ENCODE data around the gene RALY.

The RALY gene

GRCh38 chr20:33970229-33970628, 23.5 kb upstream of the RALY start:
- H3K27me3 ChIP-seq (ENCODE audit: control insufficient read depth, insufficient read depth, low read length) = no peaks in the 10 kb centered on the region
- no peak overlapping the region for H3K4me3 ChIP-seq (ENCODE audit: low read length)
- H3K4me1 ChIP-seq (ENCODE audit: control insufficient read depth, low read depth, low read length) = no peaks in the 10 kb centered on the region
- no peaks in the 10 kb centered on the region for H3K36me3 ChIP-seq (ENCODE audit: control insufficient read depth, low read depth, low read length)
- H3K27ac ChIP-seq (ENCODE audit: low read length) = no peak overlapping the region
- no peaks in the 10 kb centered on the region for H3K9me3 ChIP-seq (ENCODE audit: control insufficient read depth, low read depth, low read length)
- H3K9ac ChIP-seq (ENCODE audit: low read length) = no peak overlapping the region

GRCh38 chr20:33971147-33971975, 22.4 kb upstream of the RALY start:
- no peaks in the 10 kb centered on the region for H3K36me3 ChIP-seq (ENCODE audit: control insufficient read depth, low read depth, low read length)
- H3K27me3 ChIP-seq (ENCODE audit: control insufficient read depth, insufficient read depth, low read length) = no peaks in the 10 kb centered on the region
- no peak overlapping the region for H3K27ac ChIP-seq (ENCODE audit: low read length)
- H3K9me3 ChIP-seq (ENCODE audit: control insufficient read depth, low read depth, low read length) = no peaks in the 10 kb centered on the region
- H3K9ac ChIP-seq (ENCODE audit: low read length) = no peak overlapping the region
- H3K4me1 ChIP-seq (ENCODE audit: control insufficient read depth, low read depth, low read length) = no peaks in the 10 kb centered on the region
- H3K4me3 ChIP-seq (ENCODE audit: low read length) = no peak overlapping the region

- Histone ChIP-seq H3K4me1 (ENCODE audit: control insufficient read depth, low read depth, low read length) (no peaks in the 10 kb centered on the region), H3K27me3 (ENCODE audit: control insufficient read depth, insufficient read depth, low read length) (no peaks in the 10 kb centered on the region), H3K36me3 (ENCODE audit: control insufficient read depth, low read depth, low read length) (no peaks in the 10 kb centered on the region), H3K9me3 (ENCODE audit: control insufficient read depth, low read depth, low read length) (no peaks in the 10 kb centered on the region), H3K9ac (ENCODE audit: low read length) (no peak overlapping the region), H3K27ac (ENCODE audit: low read length) (no peak overlapping the region), H3K4me3 (ENCODE audit: low read length) (no peak overlapping the region)
These were observed 16.8 kb upstream of the RALY start for GRCh38 chr20:33976959-33977358.

- H3K4me3 ChIP-seq (ENCODE audit: low read length) = no peak overlapping the region
- H3K36me3 ChIP-seq (ENCODE audit: control insufficient read depth, low read depth, low read length) = no peaks in the 10 kb centered on the region
- no peak overlapping the region for H3K9ac ChIP-seq (ENCODE audit: low read length)
- no peaks in the 10 kb centered on the region for H3K27me3 ChIP-seq (ENCODE audit: control insufficient read depth, insufficient read depth, low read length)
- no peaks in the 10 kb centered on the region for H3K4me1 ChIP-seq (ENCODE audit: control insufficient read depth, low read depth, low read length)
- no peak overlapping the region for H3K27ac ChIP-seq (ENCODE audit: low read length)
- H3K9me3 ChIP-seq (ENCODE audit: control insufficient read depth, low read depth, low read length) = no peaks in the 10 kb centered on the region
These were observed 16.2 kb upstream of the RALY start for GRCh38 chr20:33977535-33977934.

- Histone ChIP-seq H3K9ac (ENCODE audit: low read length) (no peak overlapping the region), H3K9me3 (ENCODE audit: control insufficient read depth, low read depth, low read length) (no peaks in the 10 kb centered on the region), H3K27ac (ENCODE audit: low read length) (no peak overlapping the region), H3K27me3 (ENCODE audit: control insufficient read depth, insufficient read depth, low read length) (no peaks in the 10 kb centered on the region), H3K4me1 (ENCODE audit: control insufficient read depth, low read depth, low read length) (no peaks in the 10 kb centered on the region), H3K36me3 (ENCODE audit: control insufficient read depth, low read depth, low read length) (no peaks in the 10 kb centered on the region), H3K4me3 (ENCODE audit: low read length) (no peak overlapping the region)
These were observed 14.6 kb upstream of the RALY start for GRCh38 chr20:33979094-33979493.

- no peak overlapping the region for H3K9ac ChIP-seq (ENCODE audit: low read length)
- H3K9me3 ChIP-seq (ENCODE audit: control insufficient read depth, low read depth, low read length) = no peaks in the 10 kb centered on the region
- H3K27me3 ChIP-seq (ENCODE audit: control insufficient read depth, insufficient read depth, low read length) = no peaks in the 10 kb centered on the region
- H3K27ac ChIP-seq (ENCODE audit: low read length) = no peak overlapping the region
- H3K4me3 ChIP-seq (ENCODE audit: low read length) = no peak overlapping the region
- no peaks in the 10 kb centered on the region for H3K4me1 ChIP-seq (ENCODE audit: control insufficient read depth, low read depth, low read length)
- no peaks in the 10 kb centered on the region for H3K36me3 ChIP-seq (ENCODE audit: control insufficient read depth, low read depth, low read length)
These were observed 12.4 kb upstream of the RALY start for GRCh38 chr20:33981347-33981746.

GRCh38 chr20:33981964-33982363, 11.7 kb upstream of the RALY start:
- Histone ChIP-seq H3K27me3 (ENCODE audit: control insufficient read depth, insufficient read depth, low read length) (no peaks in the 10 kb centered on the region), H3K27ac (ENCODE audit: low read length) (no peak overlapping the region), H3K4me1 (ENCODE audit: control insufficient read depth, low read depth, low read length) (no peaks in the 10 kb centered on the region)

GRCh38 chr20:33983371-33983770, 10.3 kb upstream of the RALY start:
- Histone ChIP-seq H3K9ac (ENCODE audit: low read length) (no peak overlapping the region), H3K27me3 (ENCODE audit: control insufficient read depth, insufficient read depth, low read length) (no peaks in the 10 kb centered on the region), H3K36me3 (ENCODE audit: control insufficient read depth, low read depth, low read length) (no peaks in the 10 kb centered on the region), H3K4me3 (ENCODE audit: low read length) (no peak overlapping the region), H3K4me1 (ENCODE audit: control insufficient read depth, low read depth, low read length) (no peaks in the 10 kb centered on the region), H3K27ac (ENCODE audit: low read length) (no peak overlapping the region), H3K9me3 (ENCODE audit: control insufficient read depth, low read depth, low read length) (no peaks in the 10 kb centered on the region)

More at GRCh38 chr20:33981964-33982363, 11.7 kb upstream of the RALY start:
- Histone ChIP-seq H3K9me3 (ENCODE audit: control insufficient read depth, low read depth, low read length) (no peaks in the 10 kb centered on the region), H3K4me3 (ENCODE audit: low read length) (no peak overlapping the region), H3K9ac (ENCODE audit: low read length) (no peak overlapping the region), H3K36me3 (ENCODE audit: control insufficient read depth, low read depth, low read length) (no peaks in the 10 kb centered on the region)

GRCh38 chr20:33984182-33984719, 9.5 kb upstream of the RALY start:
- no peaks in the 10 kb centered on the region for H3K4me1 ChIP-seq (ENCODE audit: control insufficient read depth, low read depth, low read length)
- no peak overlapping the region for H3K27ac ChIP-seq (ENCODE audit: low read length)
- no peaks in the 10 kb centered on the region for H3K36me3 ChIP-seq (ENCODE audit: control insufficient read depth, low read depth, low read length)
- H3K9me3 ChIP-seq (ENCODE audit: control insufficient read depth, low read depth, low read length) = no peaks in the 10 kb centered on the region
- H3K4me3 ChIP-seq (ENCODE audit: low read length) = no peak overlapping the region
- H3K27me3 ChIP-seq (ENCODE audit: control insufficient read depth, insufficient read depth, low read length) = no peaks in the 10 kb centered on the region
- no peak overlapping the region for H3K9ac ChIP-seq (ENCODE audit: low read length)

- Histone ChIP-seq H3K9me3 (ENCODE audit: control insufficient read depth, low read depth, low read length) (no peaks in the 10 kb centered on the region), H3K36me3 (ENCODE audit: control insufficient read depth, low read depth, low read length) (no peaks in the 10 kb centered on the region), H3K4me3 (ENCODE audit: low read length) (no peak overlapping the region), H3K27me3 (ENCODE audit: control insufficient read depth, insufficient read depth, low read length) (no peaks in the 10 kb centered on the region), H3K9ac (ENCODE audit: low read length) (no peak overlapping the region), H3K4me1 (ENCODE audit: control insufficient read depth, low read depth, low read length) (no peaks in the 10 kb centered on the region), H3K27ac (ENCODE audit: low read length) (no peak overlapping the region)
These were observed 8.4 kb upstream of the RALY start for GRCh38 chr20:33985280-33985679.

- H3K36me3 ChIP-seq (ENCODE audit: control insufficient read depth, low read depth, low read length) = no peaks in the 10 kb centered on the region
- no peak overlapping the region for H3K9ac ChIP-seq (ENCODE audit: low read length)
- H3K27me3 ChIP-seq (ENCODE audit: control insufficient read depth, insufficient read depth, low read length) = no peaks in the 10 kb centered on the region
- H3K4me3 ChIP-seq (ENCODE audit: low read length) = no peak overlapping the region
- H3K4me1 ChIP-seq (ENCODE audit: control insufficient read depth, low read depth, low read length) = no peaks in the 10 kb centered on the region
- H3K9me3 ChIP-seq (ENCODE audit: control insufficient read depth, low read depth, low read length) = no peaks in the 10 kb centered on the region
- H3K27ac ChIP-seq (ENCODE audit: low read length) = no peak overlapping the region
These were observed 7.9 kb upstream of the RALY start for GRCh38 chr20:33985830-33986229.

Measured in iPS-18a (cell line).